T-helper 17 cell (primary cell): ENCODE results near the gene PLXNA4. TPM values are rescaled to one million over a fixed set of nuclear protein-coding genes. Genes with fewer than 3 reads are reported as not detected.

Experiments
- ATAC-seq: fragments of 150-1000 bp; cut with Tn5 transposase; 2 replicates; pipeline ENCODE4 v1.10.0; 2021; ENCODE audit warnings: mild to moderate bottlenecking, moderate library complexity
- DNase-seq, 3 donors: peaks; one replicate each; pipeline versions ENCODE4 v3.0.0 to v3.0.0-alpha.2; 2020 to 2021
- H3K9me3 ChIP-seq: one replicate; pipeline ENCODE4 v1.7.0; 2013; ENCODE audit warnings: low read length, mild to moderate bottlenecking; ENCODE audit not compliant: control insufficient read depth, poor library complexity, severe bottlenecking
- H3K27ac Mint-ChIP-seq: one replicate; pipeline ENCODE4 v1.8.0; 2022; ENCODE audit warnings: mild to moderate bottlenecking, moderate library complexity, mixed read lengths
- H3K27me3 Mint-ChIP-seq: one replicate; pipeline ENCODE4 v1.8.0; 2022; ENCODE audit warnings: mixed read lengths
- H3K36me3 Mint-ChIP-seq: one replicate; pipeline ENCODE4 v1.8.0; 2022; ENCODE audit warnings: low read depth, mixed read lengths
- H3K4me1 Mint-ChIP-seq: one replicate; pipeline ENCODE4 v1.8.0; 2022; ENCODE audit warnings: mild to moderate bottlenecking, mixed read lengths
- H3K4me3 Mint-ChIP-seq: one replicate; pipeline ENCODE4 v1.8.0; 2022; ENCODE audit warnings: mild to moderate bottlenecking, moderate library complexity, mixed read lengths
- total RNA-seq, 4 donors: library from RNA in 2 of 4; stranded (reverse) in 2 of 4; gene quantifications; one replicate each; pipeline ENCODE4 v1.2.3 and lab custom pipeline; 2022 to 2026

The PLXNA4 gene
- total RNA-seq, 2 donors from 2014 or later, result 9.5 to 11.7 TPM

- ATAC-seq (no peak), DNase-seq (no peak)
- Mint-ChIP-seq H3K27me3 (peaks cover 5% of the 10 kb centered on the region), H3K4me1 (no peaks in the 10 kb centered on the region), H3K4me3 (no peak overlapping the region), H3K27ac (no peak overlapping the region), H3K36me3 (peaks cover 2% of the 10 kb centered on the region)
- H3K9me3 ChIP-seq, result peaks cover 2% of the 10 kb centered on the region
These were observed 384.9 kb downstream of the PLXNA4 start for GRCh38 chr7:132191418-132191817.

DNA sequence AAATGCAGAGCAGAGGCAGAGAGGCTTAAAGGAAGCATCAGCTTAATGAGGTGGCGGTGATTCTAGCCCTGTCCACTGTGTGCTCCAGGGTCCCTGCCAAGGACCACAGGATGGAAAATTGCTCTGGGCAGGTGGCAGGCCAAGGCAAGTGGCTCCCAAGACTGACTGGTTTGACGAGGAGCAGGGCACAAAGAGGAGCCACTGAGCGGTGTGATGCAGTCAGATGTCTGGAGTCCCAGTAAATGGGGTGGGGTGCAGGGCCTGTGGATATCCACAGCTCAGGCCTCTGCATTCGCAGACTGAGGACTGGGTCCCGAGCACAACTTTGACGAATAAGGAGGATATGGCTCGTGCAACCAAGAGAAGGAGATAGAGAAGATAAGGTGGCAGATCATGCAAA lies 385.6 kb downstream of the PLXNA4 start:
- no peak overlapping the region for H3K27ac Mint-ChIP-seq
- H3K36me3 Mint-ChIP-seq, result peaks cover 2% of the 10 kb centered on the region
- H3K4me3 Mint-ChIP-seq, result no peak overlapping the region
- no peaks in the 10 kb centered on the region for H3K4me1 Mint-ChIP-seq
- peaks cover 2% of the 10 kb centered on the region for H3K9me3 ChIP-seq
- no peak for ATAC-seq
- DNase-seq, result no peak
- peaks cover 5% of the 10 kb centered on the region for H3K27me3 Mint-ChIP-seq

DNA sequence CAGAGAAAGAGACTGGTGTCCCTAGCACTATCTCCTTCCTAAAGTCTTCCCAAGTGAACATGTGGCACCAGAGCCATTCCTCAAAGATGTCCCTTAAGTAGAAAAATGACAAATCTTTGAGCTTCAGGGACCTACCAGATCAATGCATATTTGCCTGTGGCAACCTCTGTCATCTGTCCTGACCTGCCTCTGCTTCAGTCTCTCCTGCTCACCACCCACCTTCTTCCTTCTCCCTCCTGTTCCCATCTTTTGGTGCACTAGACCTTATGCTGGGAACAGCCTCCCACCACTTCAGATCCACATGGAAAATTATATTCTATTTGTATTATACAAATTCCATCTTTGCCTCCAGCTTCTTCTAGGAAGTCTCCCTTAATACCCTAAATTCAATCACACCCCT lies 386.4 kb downstream of the PLXNA4 start:
- H3K4me1 Mint-ChIP-seq, result no peaks in the 10 kb centered on the region
- H3K4me3 Mint-ChIP-seq, result no peak overlapping the region
- ATAC-seq (no peak), DNase-seq (no peak)
- no peak overlapping the region for H3K27ac Mint-ChIP-seq
- peaks cover 2% of the 10 kb centered on the region for H3K36me3 Mint-ChIP-seq
- peaks cover 2% of the 10 kb centered on the region for H3K9me3 ChIP-seq
- H3K27me3 Mint-ChIP-seq, result peaks cover 5% of the 10 kb centered on the region

DNA sequence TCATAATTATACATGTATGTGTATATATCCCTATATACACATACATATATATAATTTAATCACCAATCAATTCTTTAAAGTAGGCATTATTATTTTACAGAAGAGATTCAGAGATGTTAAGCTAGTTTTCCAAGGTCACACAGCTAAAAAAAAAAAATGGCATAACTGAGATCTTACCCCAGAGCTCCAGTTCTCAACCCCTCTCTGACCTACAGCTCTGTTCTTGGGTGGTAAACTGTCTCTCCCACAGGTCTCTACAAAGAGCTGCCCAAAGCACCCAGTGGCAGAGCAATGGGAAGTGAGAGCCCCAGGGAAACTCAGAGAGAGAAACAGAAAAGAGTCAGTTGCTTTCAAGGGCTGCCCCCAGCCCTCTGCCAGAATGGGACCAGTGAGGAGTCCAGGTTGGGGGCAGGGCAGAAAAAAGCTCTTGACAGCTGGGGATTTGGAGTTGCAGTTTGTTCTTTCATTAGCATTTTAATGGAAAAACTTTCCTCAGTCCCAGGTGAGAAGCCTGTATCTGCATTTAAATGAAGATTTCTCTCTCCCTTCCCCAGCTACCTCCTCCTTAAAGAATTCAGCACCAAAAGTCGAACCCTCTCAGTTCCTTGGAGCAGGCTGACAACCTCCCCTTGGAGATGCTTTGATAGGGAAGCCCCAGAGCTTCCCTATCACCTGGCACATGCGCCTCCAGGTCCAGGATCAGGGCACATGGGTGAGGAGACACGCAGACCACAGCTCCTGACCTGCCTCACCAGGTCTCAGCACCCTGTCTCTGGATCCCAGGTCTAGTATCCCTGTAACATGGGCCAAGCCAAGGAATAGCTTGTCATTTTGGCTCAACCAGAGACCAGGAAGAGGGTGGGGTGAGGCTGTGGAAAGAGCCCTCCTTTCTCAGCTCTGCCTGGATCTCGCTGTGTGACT lies 388.1 kb downstream of the PLXNA4 start:
- ATAC-seq, result no peak

DNA sequence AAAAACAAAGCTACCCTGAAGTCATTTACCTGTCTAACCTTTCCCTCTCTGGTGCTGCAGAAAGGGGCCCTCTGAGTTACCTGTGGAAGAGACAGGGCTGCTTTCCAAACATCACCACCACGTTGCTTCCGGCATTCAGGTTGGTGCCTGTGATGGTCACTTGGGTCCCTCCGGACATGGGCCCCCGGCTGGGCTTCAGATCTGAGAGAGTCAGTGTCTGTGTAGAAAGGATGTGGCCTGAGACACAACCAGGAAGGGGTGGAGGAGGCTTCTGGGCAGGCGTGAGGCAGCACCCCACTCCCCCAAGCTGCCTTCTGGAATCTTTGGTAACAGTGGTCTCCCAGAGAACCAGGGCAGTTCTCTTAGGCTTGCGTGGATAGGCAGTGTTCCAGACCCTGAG lies 388.9 kb downstream of the PLXNA4 start:
- peaks cover 5% of the 10 kb centered on the region for H3K27me3 Mint-ChIP-seq
- H3K4me3 Mint-ChIP-seq, result no peak overlapping the region
- DNase-seq (no peak), ATAC-seq (no peak)
- no peaks in the 10 kb centered on the region for H3K4me1 Mint-ChIP-seq
- peaks cover 2% of the 10 kb centered on the region for H3K9me3 ChIP-seq
- peaks cover 2% of the 10 kb centered on the region for H3K36me3 Mint-ChIP-seq
- no peak overlapping the region for H3K27ac Mint-ChIP-seq

More for the DNA sequence above, 388.1 kb downstream of the PLXNA4 start:
- H3K9me3 ChIP-seq, result peaks cover 2% of the 10 kb centered on the region
- peaks cover 2% of the 10 kb centered on the region for H3K36me3 Mint-ChIP-seq
- no peak overlapping the region for H3K4me3 Mint-ChIP-seq
- no peak for DNase-seq
- H3K27ac Mint-ChIP-seq, result no peak overlapping the region
- H3K4me1 Mint-ChIP-seq, result no peaks in the 10 kb centered on the region
- H3K27me3 Mint-ChIP-seq, result peaks cover 5% of the 10 kb centered on the region

- peaks cover 2% of the 10 kb centered on the region for H3K9me3 ChIP-seq
- Mint-ChIP-seq H3K4me3 (no peak overlapping the region), H3K36me3 (peaks cover under 1% of the 10 kb centered on the region), H3K27ac (no peak overlapping the region), H3K27me3 (peaks cover 3% of the 10 kb centered on the region), H3K4me1 (no peaks in the 10 kb centered on the region)
- DNase-seq (no peak), ATAC-seq (no peak)
These were observed 391.1 kb downstream of the PLXNA4 start for GRCh38 chr7:132185150-132185549.

DNA sequence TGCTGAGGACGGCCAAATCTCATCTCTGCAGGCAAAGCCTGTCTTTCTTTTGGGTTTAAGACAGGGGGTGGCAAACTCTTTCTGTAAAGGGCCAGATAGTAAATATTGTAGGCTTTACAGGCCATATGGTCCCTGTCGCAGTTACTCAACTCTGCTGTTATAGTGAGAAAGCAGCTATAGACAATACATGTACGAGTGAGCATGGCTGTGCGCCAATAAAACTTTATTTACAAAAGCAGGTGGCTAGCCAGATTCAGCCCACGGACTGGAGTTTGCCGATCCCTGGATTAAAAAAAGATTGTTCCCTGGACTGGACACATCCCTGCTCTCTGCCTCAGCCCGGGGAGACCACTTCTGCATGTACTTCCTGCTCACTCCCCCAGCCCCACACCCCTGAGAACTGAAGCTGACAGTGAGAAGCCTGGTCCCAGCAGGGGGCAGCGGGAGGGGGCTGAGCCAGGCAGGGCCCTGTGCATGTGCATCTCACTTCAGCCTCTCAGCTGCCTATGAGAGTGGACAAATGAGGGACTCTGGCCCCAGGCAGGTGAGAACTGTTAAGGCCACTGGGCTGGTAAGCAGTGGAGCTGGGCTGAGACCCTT lies 392.4 kb downstream of the PLXNA4 start:
- H3K36me3 Mint-ChIP-seq, result no peaks in the 10 kb centered on the region
- H3K4me1 Mint-ChIP-seq, result no peaks in the 10 kb centered on the region
- no peak overlapping the region for H3K27ac Mint-ChIP-seq
- H3K4me3 Mint-ChIP-seq, result no peak overlapping the region
- DNase-seq (no peak), ATAC-seq (no peak)
- peaks cover 2% of the 10 kb centered on the region for H3K9me3 ChIP-seq
- no peaks in the 10 kb centered on the region for H3K27me3 Mint-ChIP-seq

DNA sequence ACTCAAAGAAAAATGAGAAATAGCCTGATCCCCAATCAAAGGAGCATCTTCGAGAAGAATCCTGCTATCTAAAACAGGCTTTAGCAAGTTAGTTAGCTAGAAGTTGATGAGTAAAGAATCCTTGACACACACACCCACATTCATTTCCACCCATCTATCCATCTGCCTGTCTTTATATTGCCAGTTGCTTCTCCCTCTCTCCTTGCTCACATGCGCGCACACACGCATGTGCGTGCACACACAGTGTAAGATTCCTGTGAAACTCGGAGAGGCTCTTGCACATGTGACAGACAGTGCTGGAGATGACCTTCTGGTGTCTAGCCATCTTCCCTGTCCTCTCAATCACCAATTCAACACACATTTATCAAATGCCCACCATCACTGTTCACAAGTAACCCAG lies 393.3 kb downstream of the PLXNA4 start:
- no peaks in the 10 kb centered on the region for H3K36me3 Mint-ChIP-seq
- no peak overlapping the region for H3K27ac Mint-ChIP-seq
- DNase-seq (no peak), ATAC-seq (no peak)
- H3K27me3 Mint-ChIP-seq, result no peaks in the 10 kb centered on the region
- H3K9me3 ChIP-seq, result peaks cover 2% of the 10 kb centered on the region
- H3K4me3 Mint-ChIP-seq, result no peak overlapping the region
- H3K4me1 Mint-ChIP-seq, result no peaks in the 10 kb centered on the region

DNA sequence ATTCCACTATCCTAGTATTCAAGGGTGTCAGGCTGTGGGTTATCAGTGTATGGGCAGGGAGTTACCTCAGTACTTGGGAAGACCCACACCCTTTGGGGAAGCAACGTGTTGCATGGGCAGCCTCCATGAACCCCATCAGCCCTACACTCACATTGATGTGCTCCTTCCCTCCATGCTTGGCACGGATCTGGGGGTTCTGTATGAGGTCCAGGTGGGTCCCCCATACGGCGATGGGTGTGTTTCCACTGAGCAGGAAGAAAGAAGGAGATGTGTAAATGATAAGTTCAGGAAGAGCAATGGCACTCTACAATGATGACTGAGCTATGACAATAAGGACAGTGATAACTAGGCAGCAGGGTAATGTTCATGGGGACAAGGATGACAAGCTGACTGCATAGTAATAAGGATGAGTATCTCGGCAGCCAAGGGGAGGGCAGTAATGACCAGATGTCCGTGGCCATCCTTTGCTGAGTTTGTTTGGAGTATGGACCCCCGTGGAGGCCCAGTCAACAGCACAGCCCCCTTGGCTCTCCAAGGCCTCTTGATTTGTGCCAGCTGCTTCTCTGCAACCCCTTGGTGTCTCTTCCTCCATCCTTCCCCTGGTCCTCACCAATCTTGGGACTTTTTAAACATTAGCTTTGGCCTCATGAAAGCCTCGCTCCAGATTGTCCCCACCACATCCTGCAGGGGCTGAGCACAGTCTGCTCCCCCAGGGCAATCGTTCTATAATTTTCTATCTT lies 394.2 kb downstream of the PLXNA4 start:
- Mint-ChIP-seq H3K4me3 (no peak overlapping the region), H3K36me3 (no peaks in the 10 kb centered on the region), H3K27me3 (no peaks in the 10 kb centered on the region), H3K4me1 (no peaks in the 10 kb centered on the region), H3K27ac (no peak overlapping the region)
- DNase-seq (no peak), ATAC-seq (no peak)
- H3K9me3 ChIP-seq, result peaks cover 2% of the 10 kb centered on the region

DNA sequence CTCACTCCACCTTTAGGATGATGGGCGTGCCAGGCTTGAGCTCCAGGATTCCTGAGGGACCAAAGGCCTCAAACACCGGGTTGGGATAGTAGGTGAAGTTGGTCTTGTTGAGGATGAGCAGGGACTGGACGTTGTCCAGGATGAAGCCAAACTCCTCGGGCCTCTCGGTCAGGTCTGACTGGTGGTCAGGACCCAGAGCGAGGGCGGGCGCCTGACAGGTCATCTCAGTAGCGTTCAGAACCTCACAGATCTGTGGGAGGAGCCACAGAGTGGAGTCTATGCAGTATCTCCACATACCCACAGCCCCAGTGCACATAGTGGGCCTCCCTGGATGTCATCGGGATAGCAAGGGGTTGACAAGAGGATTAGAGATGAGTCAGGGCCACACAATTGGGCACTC lies 394.9 kb downstream of the PLXNA4 start:
- ATAC-seq, result no peak
- no peaks in the 10 kb centered on the region for H3K9me3 ChIP-seq
- Mint-ChIP-seq H3K27ac (no peak overlapping the region), H3K4me3 (no peak overlapping the region), H3K27me3 (no peaks in the 10 kb centered on the region), H3K4me1 (no peaks in the 10 kb centered on the region), H3K36me3 (no peaks in the 10 kb centered on the region)
- DNase-seq, result no peak

- H3K4me3 Mint-ChIP-seq, result no peak overlapping the region
- no peaks in the 10 kb centered on the region for H3K27me3 Mint-ChIP-seq
- no peaks in the 10 kb centered on the region for H3K9me3 ChIP-seq
These were observed 395.8 kb downstream of the PLXNA4 start for GRCh38 chr7:132180481-132180880.

DNA sequence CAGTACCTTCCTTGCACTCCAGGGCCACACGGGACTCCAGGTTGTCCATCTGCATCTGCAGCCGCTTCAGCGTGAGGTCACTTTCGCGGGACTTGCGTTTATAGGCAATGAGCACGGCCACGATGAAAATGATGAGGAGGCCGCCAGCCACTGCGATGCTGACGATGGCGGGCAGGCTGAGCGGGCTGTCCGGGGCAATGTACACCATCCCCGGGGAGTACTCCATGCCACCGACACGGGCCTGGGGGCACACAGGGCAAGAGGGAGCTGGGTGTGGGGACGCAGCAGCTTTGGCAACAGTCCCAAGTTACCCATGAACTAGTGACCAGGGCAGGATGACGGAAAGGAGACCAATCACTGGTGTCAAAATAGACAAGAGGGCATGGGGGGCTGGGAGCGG lies 396.6 kb downstream of the PLXNA4 start:
- Mint-ChIP-seq H3K27me3 (no peaks in the 10 kb centered on the region), H3K36me3 (no peaks in the 10 kb centered on the region), H3K4me3 (no peak overlapping the region), H3K27ac (no peak overlapping the region), H3K4me1 (no peaks in the 10 kb centered on the region)
- no peaks in the 10 kb centered on the region for H3K9me3 ChIP-seq
- no peak for DNase-seq
- no peak for ATAC-seq

More at GRCh38 chr7:132180481-132180880, 395.8 kb downstream of the PLXNA4 start:
- ATAC-seq, result no peak
- DNase-seq, result no peak
- Mint-ChIP-seq H3K36me3 (no peaks in the 10 kb centered on the region), H3K27ac (no peak overlapping the region), H3K4me1 (no peaks in the 10 kb centered on the region)

DNA sequence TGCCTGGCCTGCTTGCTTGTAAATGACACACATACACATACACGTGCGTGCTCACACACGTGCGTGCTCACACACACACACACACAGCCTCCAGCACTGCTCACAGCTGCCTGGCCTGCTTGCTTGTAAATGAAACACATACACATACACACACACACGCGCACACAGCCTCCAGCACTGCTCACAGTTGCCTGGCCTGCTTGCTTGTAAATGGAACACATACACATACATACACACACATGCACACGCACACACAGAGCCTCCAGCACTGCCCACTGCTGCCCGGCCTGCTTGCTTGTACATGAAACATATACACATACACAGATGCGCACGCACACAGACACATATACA lies 397.2 kb downstream of the PLXNA4 start:
- Mint-ChIP-seq H3K4me1 (no peaks in the 10 kb centered on the region), H3K4me3 (no peak overlapping the region)
- no peak for DNase-seq

More for the DNA sequence above, 397.2 kb downstream of the PLXNA4 start:
- H3K36me3 Mint-ChIP-seq, result no peaks in the 10 kb centered on the region
- H3K27me3 Mint-ChIP-seq, result no peaks in the 10 kb centered on the region
- H3K27ac Mint-ChIP-seq, result no peak overlapping the region
- no peaks in the 10 kb centered on the region for H3K9me3 ChIP-seq
- ATAC-seq, result no peak
